HG03095 (cell line): ENCODE measurements around the gene CRMP1.
"Not testable (repeated sequence)": the region's sequence is repeated elsewhere in the genome, so short reads cannot be mapped to it uniquely, and the experiment has no call there.

Source experiments
- ATAC-seq: cut with Tn5 transposase; IDR thresholded peaks from one replicate; pipeline ENCODE4 v1.9.1; 2021; ENCODE audit warnings: moderate library complexity; ENCODE audit not compliant: unreplicated experiment

Gene CRMP1

GRCh38 chr4:5824635-5825034 is 68.3 kb downstream of the CRMP1 start:
- no peak for ATAC-seq

DNA sequence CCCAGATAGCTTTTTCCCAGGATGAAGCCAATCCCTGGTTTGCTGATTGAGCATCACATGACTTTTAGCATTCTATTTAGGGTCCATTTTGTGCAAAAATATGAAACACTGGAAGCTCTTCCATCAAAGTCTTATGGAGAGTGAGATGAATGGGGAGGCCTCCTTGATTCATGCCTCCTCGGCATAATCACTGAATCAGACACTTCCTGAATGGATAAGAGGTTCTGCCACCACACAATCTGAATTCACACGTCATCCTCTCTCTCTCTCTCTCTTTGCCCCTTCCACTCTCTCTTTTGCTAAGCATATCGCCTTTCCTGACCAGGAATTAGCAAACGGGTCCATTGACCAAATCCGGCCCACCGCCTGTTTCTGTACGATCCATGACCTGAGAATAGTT is 68.7 kb downstream of the CRMP1 start:
- ATAC-seq = no peak

DNA sequence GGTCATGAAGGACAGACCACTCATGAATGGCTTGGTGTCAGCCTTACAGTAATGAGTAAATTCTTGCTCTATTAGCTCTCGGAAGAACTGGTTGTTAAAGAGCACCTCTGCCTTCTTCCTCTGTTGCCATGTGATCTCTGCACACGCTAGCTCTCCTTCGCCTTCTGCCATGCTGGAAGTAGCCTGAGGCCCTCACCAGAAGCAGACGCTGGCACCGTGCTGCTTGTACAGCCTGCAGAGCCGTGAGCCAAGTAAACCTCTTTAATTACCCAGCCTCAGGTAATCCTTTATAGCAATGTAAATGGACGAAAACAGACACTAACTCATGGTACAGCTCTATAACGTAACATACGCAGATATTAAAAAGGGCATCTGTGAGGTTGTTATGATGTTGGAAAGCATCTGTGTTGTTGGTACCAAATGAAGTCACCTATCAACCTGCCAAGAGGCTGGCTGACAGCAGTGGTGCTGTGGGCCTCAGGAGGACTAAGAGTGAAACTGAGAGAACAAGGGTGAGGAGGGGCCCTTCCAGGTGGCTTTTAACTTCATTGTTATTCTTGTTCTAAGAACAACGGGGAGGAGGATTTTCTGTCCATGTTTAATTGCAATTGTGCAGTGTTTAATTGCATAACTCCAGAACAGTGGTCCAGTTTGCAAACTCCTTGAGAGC is 69.2 kb downstream of the CRMP1 start:
- ATAC-seq = no peak

- no peak for ATAC-seq
These were observed 70.3 kb downstream of the CRMP1 start for GRCh38 chr4:5822619-5823018.

DNA sequence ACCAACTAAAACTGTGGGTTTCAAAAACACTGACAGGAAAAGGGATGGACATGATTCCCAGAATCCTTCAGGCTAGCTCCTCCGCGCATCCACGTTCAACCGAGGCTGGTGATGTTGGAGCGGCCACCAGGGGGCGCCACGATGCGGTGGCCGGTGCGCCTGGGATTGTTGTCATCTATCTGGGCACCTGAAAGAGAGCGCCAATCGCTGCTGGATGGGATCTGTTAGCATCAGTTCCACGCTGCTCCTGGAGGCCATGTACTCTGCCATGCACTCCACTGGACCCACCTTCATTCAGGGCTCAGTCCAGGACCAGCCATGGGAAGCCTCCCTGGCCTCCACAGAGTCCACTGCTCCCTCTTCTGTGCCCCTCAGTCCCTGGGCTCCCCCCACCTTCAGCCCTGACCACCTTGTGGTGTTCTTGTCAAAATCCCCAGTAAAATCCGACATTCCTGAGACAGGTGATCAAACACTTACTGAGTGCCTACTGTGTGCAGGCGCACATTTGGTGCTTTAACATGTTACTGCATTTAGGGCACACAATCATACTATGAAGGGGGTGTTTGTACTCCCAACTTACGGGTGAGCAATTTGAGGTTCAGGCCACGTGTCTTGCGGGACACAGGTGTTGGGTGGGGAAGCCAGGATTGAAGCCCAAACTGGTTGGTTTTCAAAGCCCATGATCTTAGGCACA is 71.1 kb downstream of the CRMP1 start:
- ATAC-seq = no peak

DNA sequence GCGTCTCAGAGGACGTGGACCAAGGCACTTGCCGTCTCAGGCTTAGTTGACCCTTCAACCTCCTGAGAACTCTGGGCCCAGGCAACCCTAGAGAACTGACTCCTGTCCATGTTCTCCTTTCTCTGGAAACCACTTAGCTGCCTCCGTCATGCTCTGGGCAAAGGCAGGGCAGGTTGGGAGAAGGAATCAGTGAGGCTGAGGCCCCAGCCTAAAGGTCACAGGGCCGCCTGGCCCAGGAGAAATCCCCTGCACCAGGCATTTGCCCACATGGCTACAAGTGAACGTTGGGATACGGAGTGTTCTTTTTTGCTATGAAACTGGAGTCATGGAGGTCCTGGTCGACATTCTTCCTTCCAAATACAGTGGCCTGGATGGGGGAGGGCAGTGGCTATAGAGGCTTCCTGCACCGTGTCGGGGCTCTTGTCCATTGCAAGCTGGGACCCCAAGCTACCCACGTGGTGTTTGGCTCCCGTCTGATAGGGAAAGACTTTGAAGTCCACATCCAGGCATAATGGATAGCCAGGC is 76.0 kb downstream of the CRMP1 start:
- ATAC-seq = no peak

DNA sequence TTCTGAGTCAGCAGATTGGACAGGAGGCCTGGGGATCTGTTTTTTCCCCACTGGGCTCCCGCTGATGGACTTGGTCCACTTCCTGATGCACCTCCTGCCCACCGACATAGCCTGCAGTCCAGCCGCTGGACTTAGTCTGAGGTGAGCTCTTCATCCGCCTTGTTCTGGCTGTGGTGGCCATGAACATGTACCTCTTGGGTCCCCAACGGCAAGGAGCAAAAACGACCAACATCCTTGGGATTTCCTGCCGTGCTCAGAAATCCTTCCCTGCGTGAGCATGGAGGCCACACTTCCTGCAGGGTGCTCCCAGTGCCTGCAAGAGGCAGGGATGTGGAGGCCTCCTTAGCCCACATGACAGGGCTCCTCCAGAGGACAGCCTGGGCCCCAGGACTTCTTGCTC is 76.8 kb downstream of the CRMP1 start:
- no peak for ATAC-seq

DNA sequence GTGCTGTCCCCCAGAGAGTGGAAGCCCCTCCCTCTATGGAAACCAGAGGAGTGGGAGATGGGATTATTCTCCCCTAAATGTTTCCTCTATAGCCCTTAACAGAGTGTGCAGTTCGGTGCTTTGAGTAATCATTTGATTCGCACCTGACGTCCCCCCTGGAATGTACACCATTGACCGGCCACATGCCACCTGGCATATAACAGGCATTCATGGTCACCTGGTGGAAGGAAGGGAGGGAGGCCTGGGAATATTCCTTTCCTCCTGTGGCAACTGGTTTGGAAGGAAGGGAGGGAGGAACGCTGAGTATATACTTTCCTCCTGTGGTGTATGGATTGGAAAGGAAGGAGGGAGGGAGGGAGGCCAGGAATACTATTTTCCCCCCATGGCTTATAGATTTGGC is 77.2 kb downstream of the CRMP1 start:
- ATAC-seq = no peak

DNA sequence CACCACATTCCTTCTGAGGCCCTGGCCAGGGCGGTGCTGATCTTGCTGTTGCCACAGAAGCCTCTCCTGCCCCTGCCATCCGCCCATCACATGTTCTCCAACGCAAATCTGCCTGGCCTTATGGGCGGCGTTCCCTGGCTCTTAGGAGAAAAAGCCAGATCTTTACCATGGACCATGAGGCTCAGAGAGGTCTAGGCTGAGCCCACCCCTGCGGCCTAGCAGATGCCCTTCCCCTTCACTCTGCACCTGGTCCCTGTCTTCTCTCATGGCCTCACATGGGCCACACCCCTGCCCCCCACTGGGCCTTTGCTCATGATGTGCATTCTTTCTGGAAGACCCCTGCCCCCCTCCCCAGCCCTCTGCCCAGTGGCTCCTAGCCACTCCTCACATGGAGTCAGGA is 78.5 kb downstream of the CRMP1 start:
- ATAC-seq = no peak

DNA sequence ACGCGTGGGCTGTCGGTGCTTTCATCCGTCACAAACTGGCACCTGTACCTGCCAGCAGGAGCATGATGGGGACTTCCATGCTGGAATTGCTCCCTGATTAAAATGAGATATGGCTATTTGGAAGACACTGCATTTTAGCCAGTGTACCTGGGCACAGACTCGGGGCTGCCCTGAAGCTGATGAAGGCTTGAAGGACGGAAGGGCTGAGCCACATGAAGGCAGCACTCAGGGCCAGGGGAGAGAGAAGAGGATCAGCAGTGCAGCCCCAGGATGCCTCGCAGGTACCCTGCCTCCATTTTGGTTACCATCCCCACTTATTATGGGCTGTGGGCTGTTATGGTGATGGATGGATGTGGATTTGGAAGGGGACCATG is 79.0 kb downstream of the CRMP1 start:
- ATAC-seq = no peak

GRCh38 chr4:5812506-5813229 is 80.2 kb downstream of the CRMP1 start:
- ATAC-seq = peak; percentile 77

DNA sequence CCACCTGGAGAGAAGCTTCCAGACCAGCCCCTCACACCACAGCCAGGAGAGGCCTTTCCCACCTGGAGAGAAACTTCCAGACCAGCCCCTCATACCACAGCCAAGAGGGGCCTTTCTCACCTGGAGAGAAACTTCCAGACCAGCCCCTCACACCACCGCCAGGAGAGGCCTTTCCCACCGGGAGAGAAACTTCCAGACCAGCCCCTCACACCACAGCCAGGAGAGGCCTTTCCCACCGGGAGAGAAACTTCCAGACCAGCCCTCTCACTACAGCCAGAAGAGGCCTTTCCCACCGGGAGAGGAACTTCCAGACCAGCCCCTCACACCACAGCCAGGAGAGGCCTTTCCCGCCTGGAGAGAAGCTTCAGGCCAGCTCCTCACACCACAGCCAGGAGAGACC is 80.8 kb downstream of the CRMP1 start:
- not testable (repeated sequence) for ATAC-seq

DNA sequence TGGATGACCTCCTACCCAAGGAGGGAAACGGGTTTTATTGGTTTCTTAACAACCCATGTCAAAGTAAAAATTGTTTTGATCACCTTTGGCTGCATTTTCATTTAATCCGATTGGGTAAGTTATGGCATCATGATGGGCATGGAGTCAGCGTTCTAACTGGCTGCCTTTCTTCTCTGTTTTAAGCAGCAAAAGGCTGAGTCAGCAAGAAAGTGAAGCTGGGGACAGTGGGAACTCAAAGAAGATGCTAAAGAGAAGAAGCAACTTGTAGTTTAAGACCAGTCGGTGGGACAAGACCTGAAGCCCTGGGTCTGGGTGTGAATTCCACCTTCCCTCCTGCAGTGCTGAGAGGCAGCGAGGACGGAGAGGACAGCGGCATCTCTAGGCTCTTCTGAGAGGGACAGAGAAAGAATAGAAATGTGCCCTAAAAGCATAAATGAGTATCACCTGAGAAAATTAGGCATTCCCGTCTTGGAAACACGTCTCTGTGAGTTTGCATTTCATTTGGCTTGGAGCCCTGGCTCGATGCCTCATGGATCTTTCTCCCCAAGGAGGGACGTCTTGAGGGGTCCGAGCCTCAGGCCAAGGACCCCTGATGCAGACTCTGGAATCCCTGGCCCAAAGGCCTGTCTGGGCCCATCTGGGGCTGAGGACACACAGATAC is 82.0 kb downstream of the CRMP1 start:
- ATAC-seq = no peak

DNA sequence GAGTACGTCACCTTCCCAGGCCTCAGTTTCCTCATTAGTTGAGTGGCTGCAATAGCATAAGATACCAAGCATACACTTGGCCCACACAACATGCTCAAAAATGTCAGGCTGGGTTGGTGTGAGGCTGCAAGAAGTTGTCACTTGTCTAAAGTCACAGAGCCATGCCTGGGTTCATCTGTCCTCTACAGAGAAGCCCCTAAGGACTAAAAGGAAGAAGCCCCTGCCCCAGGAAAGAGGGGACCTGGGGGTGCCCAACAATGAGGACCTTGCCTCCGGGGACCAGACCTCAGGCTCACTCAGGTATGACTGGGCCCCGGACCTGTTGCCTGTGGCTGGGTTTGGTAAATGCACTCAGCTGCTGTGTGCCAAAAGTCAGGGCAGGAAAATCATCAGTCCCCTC is 82.7 kb downstream of the CRMP1 start:
- ATAC-seq = no peak

DNA sequence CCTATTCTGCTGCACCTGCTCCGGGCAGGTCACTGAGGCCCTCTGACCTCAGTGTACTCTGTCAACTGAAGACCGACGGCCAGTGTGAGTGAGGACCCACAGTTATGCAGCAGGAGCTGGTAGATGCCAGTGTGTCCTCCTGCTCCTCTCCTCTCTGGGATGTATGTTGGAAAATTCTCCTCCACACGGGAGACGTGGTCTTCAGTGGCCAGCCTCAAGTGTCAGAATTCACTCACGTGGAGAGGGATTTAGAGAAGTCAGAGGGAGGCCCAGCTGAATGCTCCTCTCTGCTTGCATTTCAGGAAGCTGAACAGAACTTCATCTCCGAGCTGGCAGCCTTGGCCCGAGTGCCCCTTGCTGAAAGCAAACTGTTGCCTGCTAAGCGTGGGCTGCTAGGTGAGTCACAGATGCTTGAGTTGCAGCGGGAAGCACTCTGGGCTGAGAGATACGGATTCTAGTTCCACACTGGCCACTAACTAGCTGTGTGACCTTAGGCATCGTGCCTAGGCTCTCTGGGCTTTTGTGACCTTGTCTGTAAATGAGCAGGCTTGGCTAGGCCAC is 83.6 kb downstream of the CRMP1 start:
- ATAC-seq = no peak

DNA sequence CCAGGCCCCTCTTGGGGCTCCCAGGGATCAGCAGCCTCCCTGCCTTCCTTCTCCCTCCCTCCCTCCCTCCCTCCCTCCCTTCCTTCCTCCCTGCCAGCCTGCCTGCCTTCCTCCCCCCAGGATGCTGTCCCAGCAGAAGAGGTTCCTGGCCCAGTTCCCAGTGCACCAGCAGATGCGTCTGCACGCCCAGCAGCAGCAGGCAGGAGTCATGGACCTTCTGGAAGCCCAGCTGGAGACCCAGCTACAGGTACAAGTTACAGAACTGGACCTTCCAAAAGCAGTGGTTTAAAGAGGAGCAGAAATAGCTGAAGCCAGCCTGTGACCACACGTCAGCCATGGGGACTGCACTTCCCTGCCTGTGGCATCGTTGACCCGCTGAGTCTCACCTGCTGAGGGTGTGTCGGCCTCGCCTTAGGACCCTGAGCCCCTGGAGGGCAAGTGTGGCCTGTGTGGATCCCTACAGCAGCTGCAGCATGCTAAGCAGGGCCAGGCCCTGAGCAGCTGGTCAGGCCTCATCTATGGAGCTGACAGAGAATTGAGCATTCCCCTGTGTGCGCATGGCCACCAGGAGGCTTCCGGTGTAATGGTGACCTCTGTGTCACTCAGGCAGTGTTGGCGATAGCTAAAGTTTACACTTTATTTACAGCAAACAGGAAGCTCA is 84.7 kb downstream of the CRMP1 start:
- no peak for ATAC-seq

DNA sequence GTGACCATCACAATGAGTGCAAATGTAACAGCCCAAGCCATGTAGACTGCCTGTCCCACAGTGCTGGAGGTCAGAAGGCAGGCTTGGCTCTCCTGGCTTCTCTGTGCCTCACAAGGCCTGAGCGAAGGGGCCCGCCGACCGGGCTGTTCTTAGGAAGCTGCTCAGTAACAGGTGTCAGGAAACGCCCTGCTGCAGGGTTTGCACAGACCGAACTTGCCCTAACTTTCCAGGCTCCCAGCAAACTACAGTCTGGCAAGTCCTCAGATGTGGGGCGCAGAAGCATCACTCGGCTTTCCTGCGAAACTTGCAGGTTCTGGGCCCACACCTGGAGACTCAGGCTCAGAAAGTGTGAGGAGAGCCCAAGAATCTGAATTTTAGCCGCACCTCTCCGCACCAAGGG is 87.6 kb downstream of the CRMP1 start:
- ATAC-seq = no peak

DNA sequence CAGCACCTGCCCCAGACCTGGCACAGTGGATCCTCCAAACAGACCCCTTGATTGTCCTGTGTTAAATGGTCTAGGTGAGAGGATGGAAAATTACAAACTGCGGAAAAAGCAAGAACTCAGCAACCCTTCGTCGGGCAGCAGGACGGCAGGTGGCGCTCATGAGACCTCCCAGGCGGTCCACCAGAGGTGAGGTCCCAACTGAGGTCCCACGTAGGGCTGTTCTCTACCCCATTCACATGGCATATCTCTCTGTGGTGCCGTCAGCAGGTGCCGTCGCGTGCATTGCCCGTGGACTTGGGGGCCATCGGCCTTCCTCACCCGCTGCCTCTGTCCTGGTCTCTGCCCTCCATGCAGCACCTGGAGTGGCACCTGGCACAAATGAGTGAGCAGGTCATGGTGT is 88.2 kb downstream of the CRMP1 start:
- no peak for ATAC-seq

GRCh38 chr4:5802565-5802964 is 90.3 kb downstream of the CRMP1 start:
- no peak for ATAC-seq

GRCh38 chr4:5801696-5802095 is 91.2 kb downstream of the CRMP1 start:
- ATAC-seq = no peak

GRCh38 chr4:5800496-5800895 is 92.4 kb downstream of the CRMP1 start:
- no peak for ATAC-seq
